ENCODE data around the gene ITPR1. TPM values are rescaled to one million over a fixed set of nuclear protein-coding genes. Genes with fewer than 3 reads are reported as not detected.

Gene ITPR1
- total RNA-seq, 4 donors from 2014 or later: 15.3 to 50.2 (median 28.7) TPM

DNA sequence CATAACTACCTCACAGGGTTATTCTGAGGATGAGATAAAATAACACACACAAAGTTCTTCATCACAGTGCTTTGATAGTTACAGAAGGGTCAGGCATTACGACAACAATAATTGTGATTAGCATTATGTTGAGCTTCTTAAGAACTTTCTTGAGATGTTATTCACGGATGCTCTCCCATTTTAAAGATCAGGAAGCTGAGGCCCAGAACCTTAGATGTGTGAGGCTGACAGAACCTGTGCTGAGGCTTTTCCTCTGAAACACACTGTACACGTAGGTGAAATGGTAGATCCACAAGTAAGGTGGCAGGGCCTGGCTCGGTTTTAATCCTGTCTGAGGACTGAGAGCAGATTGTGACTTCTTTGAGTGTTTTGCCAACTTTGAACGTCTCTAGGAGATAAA lies 274.9 kb downstream of the ITPR1 start:
- in situ Hi-C loops (cut with MboI; ENCODE audit: low pct_ligation_motif_present in 1 of 4, low pct_unique_long_range_greater_than_20kb in 1 of 4, low sequenced_read_pairs in 3 of 4): no loop called here
- WGBS, 2 donors (ENCODE audit: low coverage in 1 of 2): 87% methylated on average over 5 of the region's 5 CpGs
- DNase-seq: no peak
- H3K4me3 ChIP-seq: no peak overlapping the region
- no peak overlapping the region for H3K27ac ChIP-seq
- intact Hi-C loops (cut with DNase I; ENCODE audit: low total_unique reads): no loop called here
- TF ChIP-seq POLR2AphosphoS5 (IDR thresholded peaks at IDR 0.05) (no peak), POLR2A (IDR thresholded peaks at IDR 0.05) (no peak), EP300 (IDR thresholded peaks at IDR 0.05; ENCODE audit: low read depth) (no peak)
- TF ChIP-seq, protein P1, sequence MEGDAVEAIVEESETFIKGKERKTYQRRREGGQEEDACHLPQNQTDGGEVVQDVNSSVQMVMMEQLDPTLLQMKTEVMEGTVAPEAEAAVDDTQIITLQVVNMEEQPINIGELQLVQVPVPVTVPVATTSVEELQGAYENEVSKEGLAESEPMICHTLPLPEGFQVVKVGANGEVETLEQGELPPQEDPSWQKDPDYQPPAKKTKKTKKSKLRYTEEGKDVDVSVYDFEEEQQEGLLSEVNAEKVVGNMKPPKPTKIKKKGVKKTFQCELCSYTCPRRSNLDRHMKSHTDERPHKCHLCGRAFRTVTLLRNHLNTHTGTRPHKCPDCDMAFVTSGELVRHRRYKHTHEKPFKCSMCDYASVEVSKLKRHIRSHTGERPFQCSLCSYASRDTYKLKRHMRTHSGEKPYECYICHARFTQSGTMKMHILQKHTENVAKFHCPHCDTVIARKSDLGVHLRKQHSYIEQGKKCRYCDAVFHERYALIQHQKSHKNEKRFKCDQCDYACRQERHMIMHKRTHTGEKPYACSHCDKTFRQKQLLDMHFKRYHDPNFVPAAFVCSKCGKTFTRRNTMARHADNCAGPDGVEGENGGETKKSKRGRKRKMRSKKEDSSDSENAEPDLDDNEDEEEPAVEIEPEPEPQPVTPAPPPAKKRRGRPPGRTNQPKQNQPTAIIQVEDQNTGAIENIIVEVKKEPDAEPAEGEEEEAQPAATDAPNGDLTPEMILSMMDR (IDR thresholded peaks at IDR 0.05): no peak
- H3K36me3 ChIP-seq: no peaks in the 10 kb centered on the region
- no peaks in the 10 kb centered on the region for H3K9me3 ChIP-seq
- peaks cover 20 to 26% (median 23%) of the 10 kb centered on the region in 4 donors for H3K4me1 ChIP-seq
- no peaks in the 10 kb centered on the region for H3K27me3 ChIP-seq

DNA sequence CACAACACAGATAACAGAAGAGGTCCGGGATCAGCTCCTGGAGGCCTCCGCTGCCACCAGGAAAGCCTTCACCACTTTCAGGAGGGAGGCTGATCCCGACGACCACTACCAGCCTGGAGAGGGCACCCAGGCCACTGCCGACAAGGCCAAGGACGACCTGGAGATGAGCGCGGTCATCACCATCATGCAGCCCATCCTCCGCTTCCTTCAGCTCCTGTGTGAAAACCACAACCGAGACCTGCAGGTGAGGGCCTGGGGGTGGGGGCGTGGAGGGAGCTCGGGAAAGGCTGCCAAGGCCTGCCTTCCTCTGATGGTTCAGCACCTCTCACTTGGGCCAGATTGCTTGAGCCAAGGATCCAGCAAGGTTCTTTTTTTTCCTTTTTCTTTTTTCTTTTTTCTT lies 275.4 kb downstream of the ITPR1 start:
- TF ChIP-seq POLR2A (IDR thresholded peaks at IDR 0.05) (no peak), POLR2AphosphoS5 (IDR thresholded peaks at IDR 0.05) (no peak), EP300 (IDR thresholded peaks at IDR 0.05; ENCODE audit: low read depth) (no peak)
- TF ChIP-seq, protein P1 (IDR thresholded peaks at IDR 0.05): no peak
- intact Hi-C loops (cut with DNase I; ENCODE audit: low total_unique reads): no loop called here
- WGBS, 2 donors (ENCODE audit: low coverage in 1 of 2): 80 to 93% methylated on average over 2 to 12 of the region's 12 CpGs

DNA sequence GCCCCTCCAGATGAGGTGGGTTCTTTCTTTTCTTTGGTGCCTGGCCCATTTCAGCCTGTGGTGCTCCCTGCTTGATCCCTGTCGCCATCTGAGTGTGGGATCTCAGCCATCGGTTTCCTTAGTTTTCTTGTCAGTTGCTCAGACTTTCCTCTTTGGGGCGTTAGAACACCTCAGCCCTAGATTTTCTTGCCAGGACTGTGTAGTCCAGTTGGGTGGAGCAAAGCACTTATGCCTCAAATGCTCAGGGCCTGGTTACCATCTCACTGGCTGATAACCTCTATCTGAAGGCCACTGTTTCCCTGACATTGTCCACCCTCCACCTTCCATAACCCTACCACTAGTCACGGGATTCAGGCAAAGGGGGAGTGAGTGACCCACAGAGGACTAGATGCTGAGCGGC lies 277.4 kb downstream of the ITPR1 start:
- TF ChIP-seq EP300 (IDR thresholded peaks at IDR 0.05; ENCODE audit: low read depth) (no peak), POLR2A (IDR thresholded peaks at IDR 0.05) (no peak), POLR2AphosphoS5 (IDR thresholded peaks at IDR 0.05) (no peak)
- TF ChIP-seq, protein P1 (IDR thresholded peaks at IDR 0.05): no peak
- in situ Hi-C loops (cut with MboI; ENCODE audit: low pct_ligation_motif_present in 1 of 4, low pct_unique_long_range_greater_than_20kb in 1 of 4, low sequenced_read_pairs in 3 of 4) (no loop called here), intact Hi-C loops (cut with DNase I; ENCODE audit: low total_unique reads) (loop anchor here (10.0 kb wide), 1 partner anchor 46 kb away; no protein-coding TSS in a partner anchor)
- Histone ChIP-seq H3K4me3 (no peak overlapping the region), H3K4me1 (peaks cover 24 to 49% (median 31%) of the 10 kb centered on the region in 4 donors), H3K27me3 (no peaks in the 10 kb centered on the region), H3K9me3 (no peaks in the 10 kb centered on the region), H3K36me3 (no peaks in the 10 kb centered on the region), H3K27ac (peak overlapping the region in 3 of 4 donors; percentile 2 to 90 (median 88))
- DNase-seq: no peak
- 77 to 84% methylated on average over 4 to 5 of the region's 5 CpGs for WGBS, 2 donors (ENCODE audit: low coverage in 1 of 2)

More for the DNA sequence above, 275.4 kb downstream of the ITPR1 start:
- H3K9me3 ChIP-seq: no peaks in the 10 kb centered on the region
- H3K27me3 ChIP-seq: no peaks in the 10 kb centered on the region
- H3K4me1 ChIP-seq: peaks cover 24 to 31% (median 25%) of the 10 kb centered on the region in 4 donors
- no peak for DNase-seq
- H3K4me3 ChIP-seq: no peak overlapping the region
- no peaks in the 10 kb centered on the region for H3K36me3 ChIP-seq
- no peak overlapping the region for H3K27ac ChIP-seq
- in situ Hi-C loops (cut with MboI; ENCODE audit: low pct_ligation_motif_present in 1 of 4, low pct_unique_long_range_greater_than_20kb in 1 of 4, low sequenced_read_pairs in 3 of 4): no loop called here

DNA sequence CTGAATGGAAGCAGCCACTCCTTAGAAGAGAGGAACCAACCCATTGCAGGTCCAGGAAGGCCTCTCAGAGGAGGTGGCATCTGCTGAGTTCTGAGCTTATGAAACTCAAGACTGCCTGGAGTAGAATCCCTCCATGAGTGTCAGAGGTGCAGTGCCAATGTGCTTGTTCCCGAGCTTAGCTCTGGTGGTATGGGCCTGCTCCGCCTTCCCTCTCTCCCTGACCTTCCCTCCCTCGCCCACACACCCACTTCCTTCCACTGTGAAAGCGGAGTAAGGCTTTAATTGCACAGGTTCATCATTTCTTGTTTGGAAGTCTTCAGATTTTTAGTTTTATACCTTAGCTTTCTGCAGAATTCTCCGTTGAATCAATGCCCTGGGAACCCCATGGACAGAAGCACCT lies 278.1 kb downstream of the ITPR1 start:
- in situ Hi-C loops (cut with MboI; ENCODE audit: low pct_ligation_motif_present in 1 of 4, low pct_unique_long_range_greater_than_20kb in 1 of 4, low sequenced_read_pairs in 3 of 4): no loop called here

More for the DNA sequence above, 278.1 kb downstream of the ITPR1 start:
- no peak overlapping the region for H3K4me3 ChIP-seq
- WGBS, 2 donors (ENCODE audit: low coverage in 1 of 2): 68% methylated on average over 5 of the region's 5 CpGs; no CpG with 5 or more reads in 1 of the 2 donors
- peak overlapping the region; percentile 78 to 90 (median 86) for H3K27ac ChIP-seq
- H3K9me3 ChIP-seq: no peaks in the 10 kb centered on the region
- no peak for DNase-seq
- no peak for TF ChIP-seq EP300 (IDR thresholded peaks at IDR 0.05; ENCODE audit: low read depth)
- TF ChIP-seq, protein P1 (IDR thresholded peaks at IDR 0.05): no peak
- no peak for TF ChIP-seq POLR2A (IDR thresholded peaks at IDR 0.05)
- TF ChIP-seq POLR2AphosphoS5 (IDR thresholded peaks at IDR 0.05): no peak
- peaks cover 25 to 56% (median 34%) of the 10 kb centered on the region in 4 donors for H3K4me1 ChIP-seq
- no peaks in the 10 kb centered on the region for H3K27me3 ChIP-seq
- no peaks in the 10 kb centered on the region for H3K36me3 ChIP-seq
- intact Hi-C loops (cut with DNase I; ENCODE audit: low total_unique reads): loop anchor here (10.0 kb wide), 1 partner anchor 46 kb away; no protein-coding TSS in a partner anchor
